A673 (cell line): ENCODE data around the gene PI16. TPM values are rescaled to one million over a fixed set of nuclear protein-coding genes. Genes with fewer than 3 reads are reported as not detected.

Source experiments
- BruUV-seq: library from RNA; stranded (reverse); fragments of 400-500 nt; replicated peaks from 2 replicates; lab custom pipeline; 2021; lab: Mats Ljungman, UMichigan
- CTCF ChIA-PET: fragments of 300-600 bp; sonication (Branson Sonifier 250); formaldehyde crosslinking; loops from one replicate; lab custom pipeline; 2022; ENCODE audit warnings: antibody characterized with exemption; lab: Charles Lee
- POLR2A ChIA-PET: fragments of 300-600 bp; sonication (Branson Sonifier 250); formaldehyde crosslinking; loops from one replicate; lab custom pipeline; 2022; ENCODE audit warnings: antibody characterized with exemption; ENCODE audit not compliant: low non-redundant PET; lab: Charles Lee
- DNase-seq: peaks from one replicate; pipeline ENCODE4 v3.0.0-alpha.2; 2015; ENCODE audit warnings: low spot score
- H3K27ac ChIP-seq: fragments of 200-600 bp; sonication (generic); 2 replicates; pipeline ENCODE4 v1.5.1; 2016; ENCODE audit warnings: mixed run types, low read depth, mild to moderate bottlenecking, mixed read lengths, antibody characterized with exemption, low read length; ENCODE audit not compliant: poor library complexity, severe bottlenecking
- H3K27me3 ChIP-seq: fragments of 200-600 bp; sonication (generic); replicated peaks from 2 replicates; pipeline ENCODE4 v1.6.1; 2017; ENCODE audit warnings: mixed run types, low read depth, mild to moderate bottlenecking, mixed read lengths, antibody characterized with exemption, low read length; ENCODE audit not compliant: insufficient read depth, poor library complexity
- H3K36me3 ChIP-seq: fragments of 200-600 bp; sonication (generic); 2 replicates; pipeline ENCODE4 v1.6.1; 2016; ENCODE audit warnings: mixed run types, mild to moderate bottlenecking, mixed read lengths, antibody characterized with exemption, low read length; ENCODE audit not compliant: insufficient read depth, poor library complexity, severe bottlenecking
- H3K4me1 ChIP-seq: fragments of 200-600 bp; sonication (generic); 2 replicates; pipeline ENCODE4 v1.6.1; 2017; ENCODE audit warnings: mixed run types, mild to moderate bottlenecking, mixed read lengths, antibody characterized with exemption, low read length; ENCODE audit not compliant: insufficient read depth, poor library complexity, severe bottlenecking
- H3K4me3 ChIP-seq: fragments of 200-600 bp; sonication (generic); 2 replicates; pipeline ENCODE4 v1.5.1; 2016; ENCODE audit warnings: low read depth, mixed run types, mild to moderate bottlenecking, mixed read lengths, low read length; ENCODE audit not compliant: poor library complexity, severe bottlenecking
- H3K9me3 ChIP-seq: fragments of 200-600 bp; sonication (generic); 2 replicates; pipeline ENCODE4 v1.6.1; 2016; ENCODE audit warnings: mixed run types, low read depth, mild to moderate bottlenecking, mixed read lengths, antibody characterized with exemption, low read length; ENCODE audit not compliant: poor library complexity, severe bottlenecking
- EZH2 ChIP-seq: fragments of 200-600 bp; sonication (generic); IDR thresholded peaks from 2 replicates; pipeline ENCODE4 v1.6.1; 2017; ENCODE audit warnings: borderline replicate concordance, low read depth, mild to moderate bottlenecking, mixed read lengths, antibody characterized with exemption, low read length; ENCODE audit not compliant: poor library complexity, severe bottlenecking
- intact Hi-C: fragments of 100-400 bp; cut with micrococcal nuclease; formaldehyde crosslinking; loops from one replicate; pipeline ENCODE4 v1.10.0; 2022; ENCODE audit not compliant: unreplicated experiment
- total RNA-seq: library from RNA; stranded (reverse); gene quantifications from 2 replicates; pipeline ENCODE4 v1.2.3, GENCODE V29; 2021
- TF ChIP-seq, protein P1 (sequence below): fragments of 300-800, 200-600 bp; sonication (generic); conservative IDR thresholded peaks from 2 replicates; pipeline ENCODE4 v1.5.1; 2017; ENCODE audit warnings: low read depth, mild to moderate bottlenecking, antibody characterized with exemption, low read length, moderate library complexity, mixed read lengths

The PI16 gene
- total RNA-seq, 1 experiment from 2014 or later = not detected

DNA sequence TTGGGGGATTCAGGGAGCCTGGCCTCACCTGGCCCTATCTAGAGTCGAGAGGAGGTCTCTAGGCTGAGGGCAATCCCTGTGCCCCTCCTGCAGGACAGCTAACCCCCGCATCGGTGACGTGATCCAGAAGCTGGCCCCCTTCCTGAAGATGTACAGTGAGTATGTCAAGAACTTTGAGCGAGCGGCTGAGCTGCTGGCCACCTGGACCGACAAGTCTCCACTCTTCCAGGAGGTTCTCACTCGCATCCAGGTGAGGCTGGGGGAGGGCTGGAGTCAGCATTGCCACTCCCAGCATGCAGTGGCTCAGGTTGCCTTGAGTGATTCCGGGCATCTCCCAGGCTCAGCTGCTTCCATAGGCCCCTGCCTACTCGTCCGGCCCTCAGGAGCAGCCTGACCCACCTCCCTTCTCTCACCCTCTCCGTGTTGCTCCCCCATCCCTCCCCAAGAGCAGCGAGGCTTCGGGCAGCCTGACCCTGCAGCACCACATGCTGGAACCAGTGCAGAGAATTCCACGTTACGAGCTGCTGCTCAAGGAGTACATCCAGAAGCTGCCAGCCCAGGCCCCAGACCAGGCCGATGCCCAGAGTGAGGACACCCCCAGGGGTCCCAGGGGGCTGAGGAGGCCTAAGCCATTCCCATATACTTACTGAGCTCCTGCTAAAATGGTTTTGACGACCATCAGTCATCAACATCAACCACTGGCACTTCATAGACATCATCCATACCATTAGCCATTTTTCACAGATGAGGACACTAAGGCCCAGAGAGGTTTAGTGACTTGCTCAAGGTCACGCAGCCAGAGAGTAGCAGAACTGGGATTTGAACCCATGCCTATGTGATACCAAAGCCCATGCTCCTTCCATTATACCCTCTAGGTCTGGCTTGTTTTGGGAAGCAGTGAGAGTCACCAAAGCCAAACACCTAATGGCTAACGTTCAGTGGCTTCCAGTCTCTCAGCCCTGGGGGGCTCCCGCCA, 59.3 kb downstream of the PI16 start:
- no peak for DNase-seq
- TF ChIP-seq EZH2 = no peak
- TF ChIP-seq, protein P1, sequence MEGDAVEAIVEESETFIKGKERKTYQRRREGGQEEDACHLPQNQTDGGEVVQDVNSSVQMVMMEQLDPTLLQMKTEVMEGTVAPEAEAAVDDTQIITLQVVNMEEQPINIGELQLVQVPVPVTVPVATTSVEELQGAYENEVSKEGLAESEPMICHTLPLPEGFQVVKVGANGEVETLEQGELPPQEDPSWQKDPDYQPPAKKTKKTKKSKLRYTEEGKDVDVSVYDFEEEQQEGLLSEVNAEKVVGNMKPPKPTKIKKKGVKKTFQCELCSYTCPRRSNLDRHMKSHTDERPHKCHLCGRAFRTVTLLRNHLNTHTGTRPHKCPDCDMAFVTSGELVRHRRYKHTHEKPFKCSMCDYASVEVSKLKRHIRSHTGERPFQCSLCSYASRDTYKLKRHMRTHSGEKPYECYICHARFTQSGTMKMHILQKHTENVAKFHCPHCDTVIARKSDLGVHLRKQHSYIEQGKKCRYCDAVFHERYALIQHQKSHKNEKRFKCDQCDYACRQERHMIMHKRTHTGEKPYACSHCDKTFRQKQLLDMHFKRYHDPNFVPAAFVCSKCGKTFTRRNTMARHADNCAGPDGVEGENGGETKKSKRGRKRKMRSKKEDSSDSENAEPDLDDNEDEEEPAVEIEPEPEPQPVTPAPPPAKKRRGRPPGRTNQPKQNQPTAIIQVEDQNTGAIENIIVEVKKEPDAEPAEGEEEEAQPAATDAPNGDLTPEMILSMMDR = no peak
- no peak overlapping the region for H3K4me3 ChIP-seq
- no peaks in the 10 kb centered on the region for H3K27me3 ChIP-seq
- intact Hi-C loops = no loop called here
- CTCF ChIA-PET = interaction anchor here (0.6 kb wide), 1 partner anchor 54 kb away, joined by 4 read pairs; no protein-coding TSS in a partner anchor
- H3K27ac ChIP-seq = no peak overlapping the region
- no TSS peak for BruUV-seq
- POLR2A ChIA-PET = no interaction called here
- no peaks in the 10 kb centered on the region for H3K9me3 ChIP-seq
- no peaks in the 10 kb centered on the region for H3K36me3 ChIP-seq
- no peaks in the 10 kb centered on the region for H3K4me1 ChIP-seq

Other genes starting within 250 kb of the PI16 start
- gene CPNE5, start 115.3 kb upstream of the PI16 start, total RNA-seq = 0.13 and 0.48 TPM in 2 replicates
- 67.7 and 72.0 TPM in 2 replicates for gene PPIL1, start 79.9 kb upstream of the PI16 start, total RNA-seq
- 22.6 and 27.1 TPM in 2 replicates for gene C6orf89, start 68.8 kb upstream of the PI16 start, total RNA-seq
- gene MTCH1, start 31.5 kb downstream of the PI16 start, total RNA-seq = 219 and 242 TPM in 2 replicates
- not detected in 2 replicates for gene FGD2, start 50.9 kb downstream of the PI16 start, total RNA-seq
- gene PIM1, start 215.4 kb downstream of the PI16 start, total RNA-seq = 8.9 and 10.6 TPM in 2 replicates